ENCODE data around the gene PICALM.

DNA sequence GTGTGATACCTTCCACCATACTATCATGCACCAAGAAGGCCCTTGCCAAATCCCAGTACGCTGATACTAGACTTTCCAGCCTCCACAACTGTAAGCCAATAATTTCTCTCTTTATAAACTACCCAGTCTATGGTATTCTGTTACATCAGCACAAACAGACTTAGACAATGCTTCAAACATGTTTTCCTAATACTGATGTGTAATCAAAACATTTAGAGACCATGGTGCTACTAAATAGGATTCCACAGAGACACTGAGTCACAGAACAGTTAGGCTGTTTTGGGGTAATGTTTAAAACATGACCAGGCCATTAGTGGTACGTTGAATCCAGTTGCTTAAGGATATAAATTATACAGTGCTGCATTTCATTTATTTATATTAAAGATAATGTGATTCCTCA lies 103.7 kb downstream of the PICALM start:
- TF ChIP-seq POLR2A (IDR thresholded peaks at IDR 0.05), result no peak
- TF ChIP-seq CTCF (IDR thresholded peaks at IDR 0.05), result no peak
- no peak for TF ChIP-seq EP300 (IDR thresholded peaks at IDR 0.05)
